HG03558 (cell line): ENCODE results near the gene KLHDC3.
"Not testable (repeated sequence)": the region's sequence is repeated elsewhere in the genome, so short reads cannot be mapped to it uniquely, and the experiment has no call there.

Experiments
- ATAC-seq: cut with Tn5 transposase; IDR thresholded peaks from one replicate; pipeline ENCODE4 v1.9.1; 2021; ENCODE audit warnings: moderate number of reproducible peaks; ENCODE audit not compliant: unreplicated experiment; ENCODE audit errors: extremely low read depth

The KLHDC3 gene

GRCh38 chr6:43021270-43022047, 7.4 kb downstream of the KLHDC3 start, which contains the start of gene RRP36:
Gene RRP36, plus strand, starts transcription at chr6:43021623. Its CDS starts 32 bp downstream, at chr6:43021655.
- no peak for ATAC-seq

- ATAC-seq: no peak
Observed at GRCh38 chr6:43024436-43024835, 10.4 kb downstream of the KLHDC3 start.

DNA sequence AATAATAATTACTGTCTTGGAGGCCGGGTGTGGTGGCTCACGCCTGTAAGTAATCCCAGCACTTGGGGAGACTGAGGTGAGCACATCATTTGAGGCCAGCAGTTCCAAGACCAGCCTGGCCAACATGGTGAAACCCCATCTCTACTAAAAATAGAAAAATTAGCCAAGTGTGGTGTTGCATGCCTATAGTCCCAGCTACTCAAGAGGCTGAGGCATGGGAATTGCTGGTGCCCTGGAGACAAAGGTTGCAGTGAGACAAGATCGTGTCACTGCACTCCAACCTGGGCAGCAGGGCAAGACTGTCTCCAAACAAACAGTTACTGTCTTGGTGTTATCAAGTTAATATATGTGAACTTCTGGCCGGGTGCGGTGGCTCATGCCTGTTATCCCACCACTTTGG, 12.3 kb downstream of the KLHDC3 start:
- no peak for ATAC-seq

- no peak for ATAC-seq
Observed at GRCh38 chr6:43029120-43029519, 15.1 kb downstream of the KLHDC3 start.

GRCh38 chr6:43032326-43032725, 18.3 kb downstream of the KLHDC3 start:
- no peak for ATAC-seq

GRCh38 chr6:43033496-43034189, 19.6 kb downstream of the KLHDC3 start:
- ATAC-seq: no peak

- ATAC-seq: no peak
Observed at GRCh38 chr6:43034190-43034525, 20.1 kb downstream of the KLHDC3 start.

GRCh38 chr6:43035495-43036194, 21.6 kb downstream of the KLHDC3 start:
- ATAC-seq: no peak

- no peak for ATAC-seq
Observed at GRCh38 chr6:43036712-43037111, 22.7 kb downstream of the KLHDC3 start.

- no peak for ATAC-seq
Observed at GRCh38 chr6:43037197-43037596, 23.1 kb downstream of the KLHDC3 start.

DNA sequence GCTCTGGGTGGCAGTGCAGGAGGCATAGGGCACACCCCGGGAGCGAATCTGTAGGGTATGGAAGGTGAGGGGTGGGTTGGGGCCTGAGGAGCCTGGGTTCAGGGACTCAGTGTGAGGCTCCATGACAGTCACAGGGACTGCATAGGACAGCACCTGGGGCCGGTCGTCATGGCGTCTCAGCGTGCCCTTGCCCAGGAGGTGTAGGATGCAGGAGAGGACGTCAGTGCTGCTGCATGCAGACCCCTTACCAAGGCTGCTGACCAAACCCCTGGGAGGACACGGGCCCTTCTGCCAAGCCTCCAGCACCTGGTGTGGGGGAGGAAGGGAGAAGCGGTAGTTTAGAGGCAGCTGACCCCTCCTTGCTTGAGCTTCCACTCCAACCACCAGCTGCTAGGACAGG, 23.7 kb downstream of the KLHDC3 start:
- no peak for ATAC-seq

DNA sequence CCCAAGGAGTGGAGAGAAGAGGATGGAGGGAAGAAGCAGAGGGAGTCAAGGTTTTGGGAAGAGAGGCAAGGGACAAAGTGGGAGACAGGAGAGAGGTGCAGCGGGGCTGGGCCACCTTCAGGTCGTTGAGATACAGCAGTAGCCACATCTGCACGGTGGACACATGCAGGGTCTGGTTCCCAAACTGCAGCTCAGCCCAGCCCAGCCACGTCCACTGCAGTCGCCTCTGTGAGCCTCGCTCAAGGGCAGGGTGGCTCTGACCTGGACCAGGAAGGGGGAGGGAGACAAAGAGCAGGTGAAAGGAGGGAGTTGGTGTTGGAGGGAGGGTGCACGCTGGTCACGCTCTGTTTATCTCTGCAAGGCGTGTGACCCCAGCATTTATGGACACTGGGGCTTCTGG, 24.7 kb downstream of the KLHDC3 start:
- ATAC-seq: no peak

DNA sequence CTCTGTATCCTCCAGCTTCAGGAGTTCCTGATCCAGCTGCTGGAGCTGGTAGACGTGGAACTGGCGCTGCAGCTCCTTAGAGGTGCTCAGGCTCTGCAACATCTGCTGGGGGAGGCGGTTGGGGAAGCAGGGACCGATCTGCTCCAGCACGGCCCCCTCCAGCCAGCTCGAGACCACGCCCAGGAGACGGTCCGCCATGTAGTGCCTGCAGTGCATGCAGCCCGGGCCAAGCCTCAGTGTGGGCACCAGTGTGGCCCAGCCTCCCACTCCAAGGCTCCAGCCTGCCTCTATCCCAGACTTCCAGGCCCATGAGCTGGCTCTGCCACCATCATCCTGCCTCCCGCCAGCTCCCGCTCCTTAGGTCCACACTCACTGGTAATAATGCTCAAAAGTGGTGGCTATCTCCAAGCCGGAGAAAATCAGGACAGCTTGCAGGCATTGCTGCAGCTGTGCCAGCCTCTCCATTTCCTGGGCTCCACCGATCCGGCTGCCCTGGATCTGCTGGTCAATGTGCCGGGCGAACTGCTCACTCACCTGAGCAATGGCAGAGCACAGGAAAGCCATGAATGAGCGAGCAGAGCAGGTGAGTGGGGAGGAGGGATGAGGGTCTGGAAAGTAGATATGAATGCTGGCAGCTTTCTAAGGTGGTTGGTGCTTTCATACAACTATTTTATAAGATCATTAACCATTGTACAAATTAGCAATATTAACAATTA, 26.7 kb downstream of the KLHDC3 start:
- ATAC-seq: no peak

- ATAC-seq: not testable (repeated sequence)
Observed at GRCh38 chr6:43041475-43041874, 27.4 kb downstream of the KLHDC3 start.

GRCh38 chr6:43043310-43043709, 29.3 kb downstream of the KLHDC3 start:
- ATAC-seq: no peak

DNA sequence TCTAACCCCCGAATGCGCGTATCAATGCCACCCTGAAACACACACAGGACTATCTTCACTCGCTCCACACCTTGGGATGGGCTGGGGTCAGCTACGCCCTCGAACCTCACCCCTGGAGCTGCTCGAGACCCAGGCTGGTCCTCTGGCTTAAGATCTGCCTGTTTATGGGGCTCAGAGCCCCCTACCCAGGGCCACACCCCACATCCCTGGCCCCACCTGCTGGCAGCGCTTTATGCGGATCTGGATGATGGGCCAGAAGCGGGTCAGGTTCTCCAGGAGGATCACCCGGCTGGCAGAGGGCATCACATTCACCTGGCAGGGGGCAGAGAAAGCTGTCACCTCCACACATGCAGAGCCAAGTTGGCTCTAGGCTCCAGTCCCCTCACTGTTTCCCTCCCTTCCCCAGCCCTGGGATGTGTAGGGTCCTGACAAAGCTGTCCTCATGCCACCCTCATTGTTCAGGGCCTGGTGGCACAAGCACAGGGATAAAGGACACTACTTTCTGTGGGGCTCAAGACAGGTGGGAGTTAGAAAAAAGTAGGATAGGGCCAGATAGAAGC, 31.4 kb downstream of the KLHDC3 start:
- no peak for ATAC-seq

- no peak for ATAC-seq
Observed at GRCh38 chr6:43047998-43048397, 33.9 kb downstream of the KLHDC3 start.

DNA sequence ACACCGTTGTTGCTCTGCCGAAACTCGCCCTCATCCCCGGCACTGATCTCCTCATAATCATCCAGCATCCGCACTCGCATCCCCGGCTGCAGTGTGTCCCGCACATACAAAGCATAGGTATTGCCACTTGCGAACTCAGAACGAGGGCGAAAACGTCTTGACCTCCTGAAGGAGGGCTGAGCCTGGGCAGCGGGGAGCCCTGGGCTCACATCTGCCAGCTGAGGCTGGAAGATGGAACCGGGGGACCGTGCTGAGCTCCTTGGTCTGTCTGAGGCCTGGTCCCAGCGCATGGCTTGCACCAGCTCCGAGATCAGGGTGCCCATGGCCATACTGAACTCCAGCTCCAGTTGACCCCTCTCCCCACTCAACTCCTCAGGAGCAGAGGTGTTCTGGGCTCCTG, 36.9 kb downstream of the KLHDC3 start:
- ATAC-seq: no peak

GRCh38 chr6:43052225-43052841, 38.3 kb downstream of the KLHDC3 start:
- no peak for ATAC-seq
